Mononuclear cell (primary cell): Measurements from ENCODE around the gene TUBD1. TPM values are rescaled to one million over a fixed set of nuclear protein-coding genes. Genes with fewer than 3 reads are reported as not detected.

Experiments
- H3K27me3 ChIP-seq: 2 replicates; pipeline ENCODE4 v1.6.0; 2011; ENCODE audit warnings: low read length, control low read depth; ENCODE audit not compliant: insufficient read depth
- H3K4me1 ChIP-seq: 2 replicates; pipeline ENCODE4 v1.5.1; 2011; ENCODE audit warnings: mild to moderate bottlenecking, low read length, control low read depth; ENCODE audit not compliant: insufficient read depth
- H3K4me3 ChIP-seq: 2 replicates; pipeline ENCODE4 v1.5.1; 2011; ENCODE audit warnings: mild to moderate bottlenecking, low read length, moderate library complexity
- H3K9me3 ChIP-seq: 2 replicates; pipeline ENCODE4 v1.5.1; 2011; ENCODE audit warnings: low read depth, mild to moderate bottlenecking, control low read depth, low read length
- total RNA-seq: library from RNA; depleted of rRNA; stranded (reverse); fragments of >200 nt; gene quantifications from one replicate; pipeline ENCODE4 v1.2.3, GENCODE V29; 2012

TUBD1 gene
- total RNA-seq, 1 donor = 6.6 TPM

DNA sequence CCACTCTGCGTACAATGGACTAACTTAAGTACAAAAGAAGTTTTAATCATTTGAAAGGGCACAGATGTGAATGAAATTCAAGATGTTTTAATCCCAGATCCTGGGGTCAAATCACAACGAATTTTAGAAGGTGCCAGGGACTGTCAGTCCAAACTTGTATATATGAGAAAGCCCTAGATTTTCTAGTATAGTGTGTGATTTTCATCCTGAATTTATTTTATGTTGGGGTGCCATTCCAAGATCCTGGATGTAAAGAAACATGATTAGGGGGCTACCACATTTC, 64.3 kb downstream of the TUBD1 start:
- H3K27me3 ChIP-seq = no peaks in the 10 kb centered on the region
- no peak overlapping the region for H3K4me3 ChIP-seq
- no peaks in the 10 kb centered on the region for H3K9me3 ChIP-seq
- H3K4me1 ChIP-seq = peaks cover 62% of the 10 kb centered on the region

DNA sequence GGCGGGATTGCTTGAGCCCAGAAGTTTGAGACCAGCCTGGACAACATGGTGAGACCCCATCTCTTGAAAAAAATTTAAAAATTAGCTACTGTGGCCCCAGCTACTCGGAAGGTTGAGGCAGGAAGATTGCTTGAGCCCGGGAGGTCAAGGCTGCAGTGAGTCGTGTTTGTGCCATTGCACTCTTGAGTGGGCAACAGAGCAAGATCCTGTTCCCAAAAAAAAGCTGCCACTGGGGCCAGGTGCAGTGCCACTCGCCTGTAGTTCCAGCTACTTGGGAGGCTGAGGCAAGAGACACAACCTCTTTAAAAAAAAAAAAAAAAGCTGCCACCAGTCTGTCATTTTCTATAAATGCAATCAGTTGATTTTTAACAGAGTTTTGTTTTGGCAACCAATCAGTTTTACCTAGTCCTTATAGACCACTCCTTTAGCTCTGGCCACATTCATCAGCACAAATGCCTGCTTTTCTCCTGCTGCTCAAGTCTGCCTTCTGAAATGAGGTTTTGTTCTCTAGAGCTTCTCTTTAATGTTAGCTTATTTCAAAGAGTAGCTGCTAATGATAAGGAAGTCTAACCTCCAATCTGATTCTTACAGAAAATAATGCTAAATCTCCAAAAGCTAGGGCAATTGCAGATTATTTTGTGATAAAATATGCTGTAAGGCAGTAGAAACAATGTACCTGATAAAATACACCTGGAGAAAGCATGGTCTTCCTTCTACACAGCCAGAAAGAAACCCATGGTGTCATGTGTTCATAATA, 64.8 kb downstream of the TUBD1 start:
- Histone ChIP-seq H3K4me3 (no peak overlapping the region), H3K9me3 (no peaks in the 10 kb centered on the region), H3K4me1 (peaks cover 61% of the 10 kb centered on the region), H3K27me3 (no peaks in the 10 kb centered on the region)

DNA sequence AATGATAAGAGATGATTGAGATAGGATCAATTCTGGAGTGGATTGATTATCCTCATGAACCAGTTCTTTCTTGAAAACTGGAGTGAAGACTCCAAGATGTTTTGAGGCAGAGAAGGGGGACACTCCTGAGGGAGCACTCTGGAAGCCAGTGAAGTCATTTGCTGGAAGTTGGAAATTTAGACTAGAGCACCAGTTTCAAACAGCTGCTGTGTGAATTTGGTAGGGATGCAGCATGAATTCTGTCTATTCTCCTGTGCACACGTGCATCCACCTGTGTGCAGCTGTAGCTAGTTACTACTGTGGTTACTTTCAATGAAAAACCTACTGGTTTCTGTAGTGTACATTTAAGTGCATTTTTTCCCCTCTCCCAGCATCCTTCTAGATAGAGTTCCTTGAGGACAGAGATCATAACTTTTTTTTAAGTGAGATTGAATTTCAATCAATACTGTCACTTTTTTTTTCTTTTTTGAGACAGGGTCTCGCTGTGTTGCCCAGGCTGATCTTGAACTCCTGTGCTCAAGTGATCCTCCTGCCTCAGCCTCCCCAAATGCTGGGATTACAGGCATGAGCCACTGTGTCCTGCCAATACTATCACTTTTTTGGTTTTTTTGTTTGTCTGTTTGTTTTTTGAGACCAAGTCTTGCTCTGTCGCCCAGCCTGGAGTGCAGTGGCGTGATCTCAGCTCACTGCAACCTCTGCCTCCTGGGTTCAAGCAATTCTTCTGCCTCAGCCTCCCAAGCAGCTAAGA, 65.9 kb downstream of the TUBD1 start:
- Histone ChIP-seq H3K9me3 (no peaks in the 10 kb centered on the region), H3K4me3 (no peak overlapping the region), H3K27me3 (no peaks in the 10 kb centered on the region), H3K4me1 (peaks cover 55% of the 10 kb centered on the region)

- H3K27me3 ChIP-seq = no peaks in the 10 kb centered on the region
- H3K4me1 ChIP-seq = peaks cover 49% of the 10 kb centered on the region
- no peak overlapping the region for H3K4me3 ChIP-seq
- H3K9me3 ChIP-seq = no peaks in the 10 kb centered on the region
These were observed 67.0 kb downstream of the TUBD1 start for GRCh38 chr17:59825533-59826322.

DNA sequence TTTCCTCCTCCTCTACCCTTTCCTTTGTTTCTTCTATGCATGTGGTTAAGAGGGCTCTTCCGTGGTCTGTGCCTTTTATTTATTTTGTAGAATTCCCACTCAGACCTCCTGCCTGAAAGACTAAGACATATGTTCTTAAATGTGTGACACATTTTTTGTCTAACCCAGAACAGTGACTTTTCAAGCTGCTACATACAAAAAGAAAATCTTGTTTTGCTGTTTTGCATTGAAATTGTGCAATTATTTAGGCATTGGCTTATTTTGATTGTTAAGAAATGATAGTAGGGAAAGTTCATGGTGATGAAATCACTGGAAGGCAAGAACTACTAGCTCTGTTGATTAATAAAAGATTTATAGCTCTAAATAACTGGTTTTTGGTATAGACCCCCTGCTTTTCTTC, 76.8 kb downstream of the TUBD1 start:
- no peak overlapping the region for H3K4me3 ChIP-seq
- H3K9me3 ChIP-seq = no peaks in the 10 kb centered on the region
- H3K4me1 ChIP-seq = peaks cover 15% of the 10 kb centered on the region
- H3K27me3 ChIP-seq = no peaks in the 10 kb centered on the region

- Histone ChIP-seq H3K4me1 (peaks cover 15% of the 10 kb centered on the region), H3K9me3 (no peaks in the 10 kb centered on the region), H3K27me3 (no peaks in the 10 kb centered on the region), H3K4me3 (no peak overlapping the region)
These were observed 78.1 kb downstream of the TUBD1 start for GRCh38 chr17:59814685-59815084.

- Histone ChIP-seq H3K4me3 (no peak overlapping the region), H3K27me3 (no peaks in the 10 kb centered on the region), H3K4me1 (peaks cover 15% of the 10 kb centered on the region), H3K9me3 (no peaks in the 10 kb centered on the region)
These were observed 78.5 kb downstream of the TUBD1 start for GRCh38 chr17:59814276-59814675.

- H3K27me3 ChIP-seq = no peaks in the 10 kb centered on the region
- peaks cover 15% of the 10 kb centered on the region for H3K4me1 ChIP-seq
- H3K9me3 ChIP-seq = no peaks in the 10 kb centered on the region
- no peak overlapping the region for H3K4me3 ChIP-seq
These were observed 80.6 kb downstream of the TUBD1 start for GRCh38 chr17:59812139-59812538.

GRCh38 chr17:59811209-59811608, 81.5 kb downstream of the TUBD1 start:
- Histone ChIP-seq H3K9me3 (no peaks in the 10 kb centered on the region), H3K4me1 (peaks cover 19% of the 10 kb centered on the region), H3K27me3 (no peaks in the 10 kb centered on the region), H3K4me3 (no peak overlapping the region)

GRCh38 chr17:59810894-59811153, 81.9 kb downstream of the TUBD1 start:
- Histone ChIP-seq H3K9me3 (no peaks in the 10 kb centered on the region), H3K4me1 (peaks cover 17% of the 10 kb centered on the region), H3K4me3 (no peak overlapping the region), H3K27me3 (no peaks in the 10 kb centered on the region)

Other genes with a start within 250 kb of the TUBD1 start
- gene PTRH2, start 185.5 kb downstream of the TUBD1 start, total RNA-seq = 6.9 TPM
- 460 TPM for gene VMP1, start 185.3 kb downstream of the TUBD1 start, total RNA-seq
- 86.8 TPM for gene RPS6KB1, start 178 bp upstream of the TUBD1 start, total RNA-seq
- gene RNFT1, start 71.8 kb upstream of the TUBD1 start, total RNA-seq = 29.6 TPM
- gene HEATR6, start 186.0 kb upstream of the TUBD1 start, total RNA-seq = 16.1 TPM